ENCODE measurements around the gene TLCD2.
"Not testable (repeated sequence)": the region's sequence is repeated elsewhere in the genome, so short reads cannot be mapped to it uniquely, and the experiment has no call there.

Gene TLCD2

DNA sequence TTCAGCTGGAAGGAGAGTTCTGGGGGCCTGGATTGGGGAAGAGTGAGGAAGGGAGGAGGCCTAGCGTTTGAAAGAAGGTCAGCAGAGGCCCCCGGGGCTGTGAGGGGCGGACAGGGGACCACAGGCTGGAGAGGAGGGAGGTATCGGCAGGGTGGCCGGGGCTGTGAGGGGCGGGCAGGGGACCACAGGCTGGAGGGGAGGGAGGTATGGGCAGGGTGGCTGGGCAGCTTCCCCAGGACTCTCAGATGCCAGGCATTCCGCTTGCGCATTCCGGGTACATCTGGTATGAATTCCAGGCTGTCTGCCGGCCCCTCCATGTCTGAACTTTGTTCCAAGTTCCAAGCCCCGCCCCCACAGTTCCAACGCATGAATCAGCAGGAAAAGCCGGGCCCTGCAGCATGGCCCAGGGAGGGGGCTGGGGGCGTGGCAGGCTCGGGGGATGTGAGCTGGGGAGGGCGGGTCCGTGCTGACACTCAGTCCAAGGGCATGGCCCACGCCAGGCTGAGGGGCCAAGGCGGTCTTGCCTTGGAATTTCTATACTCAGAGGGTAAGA lies 4.3 kb upstream of the TLCD2 start:
- no peak for FAIRE-seq
- DNase-seq (ENCODE audit: insufficient read length), result no peak
- TF ChIP-seq POLR2AphosphoS5 (IDR thresholded peaks at IDR 0.05; ENCODE audit: low read depth, low read length), result no peak
- TF ChIP-seq TAF1 (IDR thresholded peaks at IDR 0.05; ENCODE audit: borderline replicate concordance, low read depth, low read length), result no peak
- TF ChIP-seq POLR2A (IDR thresholded peaks at IDR 0.05; ENCODE audit: low read depth, low read length), result no peak

DNA sequence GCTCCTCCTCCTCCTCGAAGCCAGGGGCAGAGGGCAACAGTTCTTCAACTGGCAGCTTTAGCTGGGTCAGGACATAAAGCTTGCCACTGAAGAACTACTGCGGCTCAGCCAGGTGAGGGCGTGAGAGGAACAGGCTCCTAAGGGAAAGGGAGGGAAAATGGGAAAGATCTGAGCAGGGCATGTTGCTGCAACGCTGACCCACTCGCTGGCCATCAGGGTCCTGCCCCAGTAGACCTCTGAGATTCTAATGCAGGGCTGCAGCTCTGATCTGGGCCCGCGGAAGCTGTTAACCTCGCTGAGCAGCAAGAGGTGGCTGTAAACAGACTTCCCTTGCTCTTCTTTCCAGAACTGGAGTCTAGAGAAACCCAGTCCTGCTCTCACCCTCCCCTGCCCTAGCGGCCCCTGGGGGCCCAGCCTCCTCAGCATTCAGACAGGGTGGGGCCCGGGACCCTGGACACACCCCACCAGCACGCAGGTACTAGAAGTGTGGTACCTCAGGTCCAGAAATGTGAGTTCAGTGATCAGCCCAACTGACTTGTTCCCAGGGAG lies 3.8 kb upstream of the TLCD2 start:
- TF ChIP-seq POLR2A (IDR thresholded peaks at IDR 0.05; ENCODE audit: low read depth, low read length) (no peak), TAF1 (IDR thresholded peaks at IDR 0.05; ENCODE audit: borderline replicate concordance, low read depth, low read length) (no peak), POLR2AphosphoS5 (IDR thresholded peaks at IDR 0.05; ENCODE audit: low read depth, low read length) (no peak)
- FAIRE-seq, result no peak
- no peak for DNase-seq (ENCODE audit: insufficient read length)

- FAIRE-seq, result no peak
These were observed 3.1 kb upstream of the TLCD2 start for GRCh38 chr17:1713160-1713877.

DNA sequence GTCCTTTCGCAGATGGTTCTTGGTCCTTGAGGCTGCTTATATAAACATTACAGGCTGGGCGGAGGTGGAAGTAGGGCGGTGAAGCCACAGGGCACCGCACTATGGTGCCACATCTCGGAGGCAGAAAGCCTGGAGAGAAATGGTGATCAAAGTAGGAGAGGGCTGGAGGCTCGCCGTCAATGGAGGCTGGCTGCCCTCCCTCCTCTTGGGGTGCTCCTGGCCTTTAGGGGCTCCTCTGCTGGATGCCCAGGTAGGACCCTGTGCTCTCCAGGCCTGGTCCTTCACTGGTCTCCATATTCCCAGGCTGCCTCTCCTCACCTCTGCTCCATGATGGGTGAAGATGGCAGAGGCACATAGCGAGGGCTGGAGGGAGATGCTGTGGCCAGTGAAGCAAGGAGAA lies 2.1 kb upstream of the TLCD2 start:
- no peak for FAIRE-seq
- DNase-seq (ENCODE audit: insufficient read length), result no peak
- TF ChIP-seq TAF1 (IDR thresholded peaks at IDR 0.05; ENCODE audit: borderline replicate concordance, low read depth, low read length) (no peak), POLR2AphosphoS5 (IDR thresholded peaks at IDR 0.05; ENCODE audit: low read depth, low read length) (no peak), POLR2A (IDR thresholded peaks at IDR 0.05; ENCODE audit: low read depth, low read length) (no peak)

More at GRCh38 chr17:1713160-1713877, 3.1 kb upstream of the TLCD2 start:
- no peak for DNase-seq (ENCODE audit: insufficient read length)
- TF ChIP-seq POLR2AphosphoS5 (IDR thresholded peaks at IDR 0.05; ENCODE audit: low read depth, low read length) (no peak), POLR2A (IDR thresholded peaks at IDR 0.05; ENCODE audit: low read depth, low read length) (no peak), TAF1 (IDR thresholded peaks at IDR 0.05; ENCODE audit: borderline replicate concordance, low read depth, low read length) (no peak)

- no peak for TF ChIP-seq POLR2A (IDR thresholded peaks at IDR 0.05; ENCODE audit: low read depth, low read length)
- no peak for TF ChIP-seq POLR2AphosphoS5 (IDR thresholded peaks at IDR 0.05; ENCODE audit: low read depth, low read length)
- TF ChIP-seq TAF1 (IDR thresholded peaks at IDR 0.05; ENCODE audit: borderline replicate concordance, low read depth, low read length), result no peak
- no peak for DNase-seq (ENCODE audit: insufficient read length)
- FAIRE-seq, result no peak
These were observed 1.6 kb upstream of the TLCD2 start for GRCh38 chr17:1711804-1712203.

DNA sequence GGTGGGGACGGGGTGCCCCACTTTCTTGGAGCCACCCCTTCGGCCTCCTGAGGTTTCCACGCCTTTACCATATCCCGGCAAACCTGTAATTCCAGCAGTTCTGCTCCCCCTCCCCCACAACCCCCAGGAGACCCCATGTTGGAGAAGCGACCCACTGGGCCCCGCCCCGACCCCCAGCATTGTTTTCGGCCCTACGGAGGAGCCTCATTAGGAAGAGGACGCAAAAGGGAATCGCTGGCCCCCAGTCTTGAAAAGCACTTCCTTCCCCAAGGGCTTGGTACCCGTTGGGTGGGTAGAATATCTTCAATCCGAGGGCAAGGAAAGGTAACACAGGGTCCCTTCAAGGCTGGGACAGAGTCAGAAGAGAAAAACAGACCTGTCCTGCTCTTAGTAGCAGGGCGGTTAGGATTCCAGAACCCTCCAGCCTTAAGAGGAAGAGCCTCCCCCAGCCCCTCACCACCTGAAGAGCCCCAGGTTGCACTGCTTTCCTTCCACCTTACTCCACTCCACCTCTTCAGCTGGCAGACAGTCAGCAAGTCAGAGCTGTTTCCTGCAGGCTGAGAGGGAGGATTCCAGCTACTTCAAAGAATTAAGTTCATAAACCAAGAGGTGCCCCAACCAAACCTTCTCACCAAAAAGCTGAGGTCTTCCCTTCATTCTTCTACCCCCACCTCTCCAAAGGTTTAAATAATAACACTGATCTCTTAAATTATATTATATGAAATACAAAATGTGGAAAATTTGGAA lies 803 bp upstream of the TLCD2 start:
- TF ChIP-seq POLR2A (IDR thresholded peaks at IDR 0.05; ENCODE audit: low read depth, low read length) (no peak), POLR2AphosphoS5 (IDR thresholded peaks at IDR 0.05; ENCODE audit: low read depth, low read length) (no peak), TAF1 (IDR thresholded peaks at IDR 0.05; ENCODE audit: borderline replicate concordance, low read depth, low read length) (no peak)

GRCh38 chr17:1709403-1709951 lies 700 bp downstream of the TLCD2 start:
- DNase-seq (ENCODE audit: insufficient read length), result no peak
- no peak for FAIRE-seq

More for the DNA sequence above, 803 bp upstream of the TLCD2 start:
- FAIRE-seq (no peak), DNase-seq (ENCODE audit: insufficient read length) (no peak)

GRCh38 chr17:1708791-1709346 lies 1.3 kb downstream of the TLCD2 start:
- not testable (repeated sequence) for FAIRE-seq; DNase-seq (ENCODE audit: insufficient read length)

More at GRCh38 chr17:1709403-1709951, 700 bp downstream of the TLCD2 start:
- no peak for TF ChIP-seq POLR2A (IDR thresholded peaks at IDR 0.05; ENCODE audit: low read depth, low read length)
- TF ChIP-seq TAF1 (IDR thresholded peaks at IDR 0.05; ENCODE audit: borderline replicate concordance, low read depth, low read length), result no peak
- TF ChIP-seq POLR2AphosphoS5 (IDR thresholded peaks at IDR 0.05; ENCODE audit: low read depth, low read length), result no peak

DNA sequence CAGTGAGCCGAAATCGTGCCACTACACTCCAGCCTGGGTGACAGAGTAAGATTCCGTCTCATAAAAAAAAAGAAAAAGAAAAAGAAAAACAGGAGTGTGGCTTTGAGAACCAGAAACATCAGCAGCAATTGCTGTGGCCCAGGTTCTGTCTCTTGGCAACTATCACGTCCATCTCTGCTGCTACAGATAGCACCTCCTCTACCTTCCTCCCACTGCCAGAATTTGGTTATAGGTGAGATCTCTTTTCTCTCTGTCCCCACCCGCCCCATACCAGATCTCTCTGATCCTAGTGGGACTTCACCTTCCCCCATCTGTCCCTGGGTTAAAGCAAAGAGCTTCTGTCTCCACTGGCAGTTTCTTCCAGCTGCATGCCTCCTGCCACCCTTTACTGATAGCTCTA lies 3.1 kb downstream of the TLCD2 start:
- TF ChIP-seq POLR2AphosphoS5 (IDR thresholded peaks at IDR 0.05; ENCODE audit: low read depth, low read length) (no peak), POLR2A (IDR thresholded peaks at IDR 0.05; ENCODE audit: low read depth, low read length) (no peak), TAF1 (IDR thresholded peaks at IDR 0.05; ENCODE audit: borderline replicate concordance, low read depth, low read length) (no peak)
- FAIRE-seq, result no peak
- DNase-seq (ENCODE audit: insufficient read length), result no peak

GRCh38 chr17:1705004-1705403 lies 5.2 kb downstream of the TLCD2 start:
- FAIRE-seq (no peak), DNase-seq (ENCODE audit: insufficient read length) (no peak)
- TF ChIP-seq TAF1 (IDR thresholded peaks at IDR 0.05; ENCODE audit: borderline replicate concordance, low read depth, low read length) (no peak), POLR2A (IDR thresholded peaks at IDR 0.05; ENCODE audit: low read depth, low read length) (no peak), POLR2AphosphoS5 (IDR thresholded peaks at IDR 0.05; ENCODE audit: low read depth, low read length) (no peak)

DNA sequence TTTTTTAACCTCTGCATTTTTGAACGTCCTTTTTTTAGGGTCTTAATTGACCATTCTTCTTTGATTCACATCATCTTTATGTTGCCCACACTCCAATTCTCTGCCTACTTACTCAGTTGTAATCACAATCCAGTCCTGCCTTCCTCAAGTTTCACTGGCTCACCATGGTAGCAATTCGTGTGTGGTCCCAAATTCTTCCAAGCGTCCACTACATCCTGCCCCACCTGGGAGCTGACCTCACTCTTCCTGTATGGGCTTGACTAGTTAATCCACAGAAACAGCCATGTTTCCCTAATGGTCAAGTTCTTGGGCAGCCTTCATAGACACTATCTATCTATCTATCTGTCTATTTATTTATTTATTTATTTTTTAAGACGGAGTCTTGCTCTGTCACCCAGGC lies 7.1 kb downstream of the TLCD2 start:
- FAIRE-seq (no peak), DNase-seq (ENCODE audit: insufficient read length) (no peak)
- TF ChIP-seq POLR2AphosphoS5 (IDR thresholded peaks at IDR 0.05; ENCODE audit: low read depth, low read length) (no peak), POLR2A (IDR thresholded peaks at IDR 0.05; ENCODE audit: low read depth, low read length) (no peak), TAF1 (IDR thresholded peaks at IDR 0.05; ENCODE audit: borderline replicate concordance, low read depth, low read length) (no peak)

GRCh38 chr17:1699891-1700290 lies 10.3 kb downstream of the TLCD2 start:
- not testable (repeated sequence) for FAIRE-seq

More at GRCh38 chr17:1699891-1700290, 10.3 kb downstream of the TLCD2 start:
- DNase-seq (ENCODE audit: insufficient read length), result not testable (repeated sequence)

Data from GM12892 (cell line).